ENCODE data around the gene PAIP2B. TPM values are rescaled to one million over a fixed set of nuclear protein-coding genes. Genes with fewer than 3 reads are reported as not detected.

Gene PAIP2B
- total RNA-seq, result 6.5 and 7.4 TPM in 2 replicates
- long read RNA-seq, full-length matches to known transcripts, result 1 of 3 reads
- long read RNA-seq, partial matches to known transcripts, result 0 of 3 reads
- long read RNA-seq, other reads (novel, unspliced or antisense), result 2 of 3 reads

- H3K27ac Mint-ChIP-seq (ENCODE audit: unreplicated experiment), result peak within 1 kb of the TSS; percentile 92
- TF ChIP-seq CTCF (conservative IDR thresholded peaks at IDR 0.05), result no peak
- peak; percentile 94 for DNase-seq (ENCODE audit: low read depth, low spot score)
- no peaks in the 10 kb centered on the region for H3K36me3 Mint-ChIP-seq (ENCODE audit: low read depth)
- peaks cover 32% of the 10 kb centered on the region for H3K27me3 Mint-ChIP-seq (ENCODE audit: low read depth)
- H3K9me3 Mint-ChIP-seq, result no peaks in the 10 kb centered on the region
- H3K4me1 Mint-ChIP-seq, result peaks cover 14% of the 10 kb centered on the region
- peak within 1 kb of the TSS; percentile 97 for H3K4me3 Mint-ChIP-seq
These were observed at the start of gene PAIP2B for GRCh38 chr2:71226965-71227560. PAIP2B (minus strand) TSS chr2:71227103; CDS start chr2:71202589, 24,514 bp downstream.

GRCh38 chr2:71275939-71276310 lies 49.0 kb upstream of the PAIP2B start:
- Mint-ChIP-seq H3K36me3 (ENCODE audit: low read depth) (peaks cover 2% of the 10 kb centered on the region), H3K9me3 (peaks cover 3% of the 10 kb centered on the region), H3K27me3 (ENCODE audit: low read depth) (peaks cover 73% of the 10 kb centered on the region), H3K4me1 (peaks cover 10% of the 10 kb centered on the region), H3K4me3 (peak overlapping the region; percentile 22), H3K27ac (ENCODE audit: unreplicated experiment) (no peak overlapping the region)
- TF ChIP-seq CTCF (conservative IDR thresholded peaks at IDR 0.05), result no peak
- DNase-seq (ENCODE audit: low read depth, low spot score), result no peak

- DNase-seq (ENCODE audit: low read depth, low spot score), result no peak
- peaks cover 51% of the 10 kb centered on the region for H3K27me3 Mint-ChIP-seq (ENCODE audit: low read depth)
- no peaks in the 10 kb centered on the region for H3K36me3 Mint-ChIP-seq (ENCODE audit: low read depth)
- TF ChIP-seq CTCF (conservative IDR thresholded peaks at IDR 0.05), result no peak
- H3K9me3 Mint-ChIP-seq, result peaks cover 1% of the 10 kb centered on the region
- no peak overlapping the region for H3K4me3 Mint-ChIP-seq
- no peak overlapping the region for H3K27ac Mint-ChIP-seq (ENCODE audit: unreplicated experiment)
- no peaks in the 10 kb centered on the region for H3K4me1 Mint-ChIP-seq
These were observed 42.7 kb upstream of the PAIP2B start for GRCh38 chr2:71269511-71270090.

GRCh38 chr2:71263386-71263785 lies 36.5 kb upstream of the PAIP2B start:
- H3K27ac Mint-ChIP-seq (ENCODE audit: unreplicated experiment), result no peak overlapping the region
- no peaks in the 10 kb centered on the region for H3K4me1 Mint-ChIP-seq
- no peak for TF ChIP-seq CTCF (conservative IDR thresholded peaks at IDR 0.05)
- DNase-seq (ENCODE audit: low read depth, low spot score), result no peak
- H3K4me3 Mint-ChIP-seq, result no peak overlapping the region
- H3K27me3 Mint-ChIP-seq (ENCODE audit: low read depth), result peaks cover 27% of the 10 kb centered on the region
- H3K9me3 Mint-ChIP-seq, result peaks cover 5% of the 10 kb centered on the region
- H3K36me3 Mint-ChIP-seq (ENCODE audit: low read depth), result no peaks in the 10 kb centered on the region

- Mint-ChIP-seq H3K27ac (ENCODE audit: unreplicated experiment) (no peak overlapping the region), H3K36me3 (ENCODE audit: low read depth) (no peaks in the 10 kb centered on the region), H3K27me3 (ENCODE audit: low read depth) (peaks cover 23% of the 10 kb centered on the region), H3K4me3 (no peak overlapping the region), H3K9me3 (peaks cover 5% of the 10 kb centered on the region), H3K4me1 (peaks cover 9% of the 10 kb centered on the region)
- no peak for DNase-seq (ENCODE audit: low read depth, low spot score)
- no peak for TF ChIP-seq CTCF (conservative IDR thresholded peaks at IDR 0.05)
These were observed 34.6 kb upstream of the PAIP2B start for GRCh38 chr2:71261534-71261933.

Measured in neural crest cell (in vitro differentiated cells).